WTC11 (cell line): ENCODE results near the gene CDK11A. TPM values are rescaled to one million over a fixed set of nuclear protein-coding genes. Genes with fewer than 3 reads are reported as not detected.
"Not testable (repeated sequence)": the region's sequence is repeated elsewhere in the genome, so short reads cannot be mapped to it uniquely, and the experiment has no call there.

Source experiments
- ATAC-seq: fragments of 200-7000 bp; cut with Tn5 transposase; 2 replicates; pipeline ENCODE4 v1.10.0; 2021; ENCODE audit warnings: mild to moderate bottlenecking, moderate library complexity
- CTCF ChIA-PET: fragments of 300-600 bp; sonication (Branson Sonifier 250); formaldehyde crosslinking; loops from one replicate; lab custom pipeline; 2021; ENCODE audit warnings: antibody characterized with exemption; lab: Charles Lee
- POLR2A ChIA-PET: fragments of 350-600 bp; sonication (Branson Sonifier 250); formaldehyde crosslinking; loops from one replicate; lab custom pipeline; 2021; ENCODE audit warnings: antibody characterized with exemption; lab: Charles Lee
- DNase-seq: peaks from one replicate; pipeline ENCODE4 v3.0.0; 2021; ENCODE audit warnings: low spot score
- H3K27ac Mint-ChIP-seq: 2 replicates; pipeline ENCODE4 v1.8.0; 2021; ENCODE audit warnings: mixed read lengths
- H3K27me3 Mint-ChIP-seq: 2 replicates; pipeline ENCODE4 v1.8.0; 2021; ENCODE audit warnings: low read depth, mild to moderate bottlenecking, moderate library complexity, mixed read lengths
- H3K36me3 Mint-ChIP-seq: 2 replicates; pipeline ENCODE4 v1.8.0; 2021; ENCODE audit warnings: mixed read lengths
- H3K4me1 Mint-ChIP-seq: 2 replicates; pipeline ENCODE4 v1.8.0; 2022; ENCODE audit warnings: mixed read lengths
- H3K4me3 Mint-ChIP-seq: 2 replicates; pipeline ENCODE4 v1.8.0; 2021; ENCODE audit warnings: mild to moderate bottlenecking, moderate library complexity, mixed read lengths
- H3K9me3 Mint-ChIP-seq: 2 replicates; pipeline ENCODE4 v1.8.0; 2021; ENCODE audit warnings: mixed read lengths
- ARID4B ChIP-seq: sonication (generic); formaldehyde crosslinking; IDR thresholded peaks from 2 replicates; pipeline ENCODE4 v1.8.0; 2023; ENCODE audit warnings: missing genetic modification reagents, mild to moderate bottlenecking, borderline replicate concordance
- CTCF ChIP-seq: fragments of 200-600 bp; IDR thresholded peaks from 2 replicates; pipeline ENCODE4 v1.8.0; 2022; ENCODE audit warnings: antibody characterized with exemption
- E2F5 ChIP-seq: sonication (generic); formaldehyde crosslinking; IDR thresholded peaks from 2 replicates; pipeline ENCODE4 v1.8.1; 2022; ENCODE audit warnings: mild to moderate bottlenecking, moderate library complexity, missing genetic modification reagents
- ELF4 ChIP-seq: sonication (generic); formaldehyde crosslinking; IDR thresholded peaks from 2 replicates; pipeline ENCODE4 v1.8.1; 2022; ENCODE audit warnings: low read depth, mild to moderate bottlenecking, moderate library complexity, missing genetic modification reagents
- ESRRA ChIP-seq: sonication (generic); formaldehyde crosslinking; IDR thresholded peaks from 2 replicates; pipeline ENCODE4 v1.8.1; 2022; ENCODE audit warnings: mild to moderate bottlenecking, missing genetic modification reagents, borderline replicate concordance
- ETV6 ChIP-seq: sonication (generic); formaldehyde crosslinking; IDR thresholded peaks from 2 replicates; pipeline ENCODE4 v1.8.1; 2022; ENCODE audit warnings: mild to moderate bottlenecking, missing genetic modification reagents
- FOXJ3 ChIP-seq: sonication (generic); formaldehyde crosslinking; IDR thresholded peaks from 2 replicates; pipeline ENCODE4 v1.9.0; 2021; ENCODE audit warnings: missing genetic modification reagents, mild to moderate bottlenecking, borderline replicate concordance
- FOXP4 ChIP-seq: sonication (generic); formaldehyde crosslinking; IDR thresholded peaks from 2 replicates; pipeline ENCODE4 v1.8.0; 2022; ENCODE audit warnings: mild to moderate bottlenecking, missing genetic modification reagents
- ZNF263 ChIP-seq: sonication (generic); formaldehyde crosslinking; IDR thresholded peaks from 2 replicates; pipeline ENCODE4 v1.8.1; 2022; ENCODE audit warnings: low read depth, mild to moderate bottlenecking, moderate library complexity, missing genetic modification reagents
- ZNF281 ChIP-seq: sonication (generic); formaldehyde crosslinking; IDR thresholded peaks from 2 replicates; pipeline ENCODE4 v1.8.0; 2023; ENCODE audit warnings: mild to moderate bottlenecking, missing genetic modification reagents
- ZNF423 ChIP-seq: fragments of 250-450 bp; sonication (Bioruptor Pico); IDR thresholded peaks from 2 replicates; pipeline ENCODE4 v2.1.2; 2022; ENCODE audit warnings: mild to moderate bottlenecking, moderate library complexity
- ZNF671 ChIP-seq: fragments of 250-450 bp; sonication (Bioruptor Pico); IDR thresholded peaks from 2 replicates; pipeline ENCODE4 v1.8.0; 2021; ENCODE audit warnings: mild to moderate bottlenecking
- total RNA-seq: library from RNA; stranded (reverse); gene quantifications from 3 replicates; pipeline ENCODE4 v1.2.3, GENCODE V29; 2021

Gene CDK11A
- total RNA-seq, 1 experiment from 2014 or later: 54.7 TPM

- Mint-ChIP-seq H3K9me3 (no peaks in the 10 kb centered on the region), H3K27ac (no peak overlapping the region), H3K4me3 (no peak overlapping the region), H3K27me3 (no peaks in the 10 kb centered on the region), H3K4me1 (no peaks in the 10 kb centered on the region), H3K36me3 (peaks cover 12% of the 10 kb centered on the region)
- DNase-seq: no peak
- ChIA-PET POLR2A (no interaction called here), CTCF (no interaction called here)
- TF ChIP-seq ZNF671 (CRISPR knock-in tag) (no peak), ELF4 (CRISPR knock-in tag) (no peak), ZNF423 (no peak), ETV6 (CRISPR knock-in tag) (no peak), CTCF (no peak), FOXP4 (CRISPR knock-in tag) (no peak), E2F5 (CRISPR knock-in tag) (no peak), ZNF281 (no peak), ARID4B (CRISPR knock-in tag) (no peak), ESRRA (CRISPR knock-in tag) (no peak), ZNF263 (CRISPR knock-in tag) (no peak), FOXJ3 (CRISPR knock-in tag) (no peak)
- ATAC-seq: no peak
Observed at GRCh38 chr1:1730870-1731269, 6.7 kb upstream of the CDK11A start.

GRCh38 chr1:1730230-1730629, 6.1 kb upstream of the CDK11A start:
- ATAC-seq, POLR2A ChIA-PET, CTCF ChIA-PET: not testable (repeated sequence)

GRCh38 chr1:1729116-1729816, 5.1 kb upstream of the CDK11A start:
- DNase-seq, H3K9me3 Mint-ChIP-seq, H3K27me3 Mint-ChIP-seq, CTCF ChIA-PET, H3K4me3 Mint-ChIP-seq, ATAC-seq, H3K4me1 Mint-ChIP-seq, POLR2A ChIA-PET, H3K27ac Mint-ChIP-seq: not testable (repeated sequence)
- H3K36me3 Mint-ChIP-seq: peaks cover 12% of the 10 kb centered on the region

More at GRCh38 chr1:1730230-1730629, 6.1 kb upstream of the CDK11A start:
- H3K4me1 Mint-ChIP-seq, H3K4me3 Mint-ChIP-seq, H3K27ac Mint-ChIP-seq, DNase-seq, H3K27me3 Mint-ChIP-seq, H3K9me3 Mint-ChIP-seq: not testable (repeated sequence)
- H3K36me3 Mint-ChIP-seq: peaks cover 12% of the 10 kb centered on the region

GRCh38 chr1:1728308-1729005, 4.3 kb upstream of the CDK11A start:
- POLR2A ChIA-PET, H3K4me1 Mint-ChIP-seq, H3K4me3 Mint-ChIP-seq, H3K27me3 Mint-ChIP-seq, H3K27ac Mint-ChIP-seq, H3K36me3 Mint-ChIP-seq, DNase-seq, CTCF ChIA-PET, ATAC-seq, H3K9me3 Mint-ChIP-seq: not testable (repeated sequence)

- H3K4me1 Mint-ChIP-seq, DNase-seq, H3K36me3 Mint-ChIP-seq, H3K27ac Mint-ChIP-seq, CTCF ChIA-PET, H3K27me3 Mint-ChIP-seq, H3K9me3 Mint-ChIP-seq, ATAC-seq, POLR2A ChIA-PET, H3K4me3 Mint-ChIP-seq: not testable (repeated sequence)
Observed at GRCh38 chr1:1727131-1727651, 3.0 kb upstream of the CDK11A start.
